Ascending aorta (tissue), 2 donors: ENCODE data around the gene FUCA2. TPM values are rescaled to one million over a fixed set of nuclear protein-coding genes. Genes with fewer than 3 reads are reported as not detected.

Experiments used
- DNase-seq, 2 donors: peaks; one replicate each; pipeline ENCODE4 v3.0.0-alpha.2; 2019; ENCODE audit warnings: low spot score in 2 of 2
- H3K27ac ChIP-seq, 2 donors: fragments of 200-600 bp; sonication (generic); one replicate each; pipeline ENCODE4 v1.5.1; 2016 to 2017; ENCODE audit warnings: mild to moderate bottlenecking in 1 of 2
- H3K27me3 ChIP-seq: fragments of 200-600 bp; sonication (generic); one replicate; pipeline ENCODE4 v1.5.1; 2017
- H3K36me3 ChIP-seq, 2 donors: fragments of 200-600 bp; sonication (generic); one replicate each; pipeline ENCODE4 v1.5.1; 2016
- H3K4me1 ChIP-seq, 2 donors: fragments of 200-600 bp; sonication (generic); one replicate each; pipeline ENCODE4 v1.5.1; 2016 to 2017; ENCODE audit warnings: mild to moderate bottlenecking in 1 of 2
- H3K4me3 ChIP-seq, 2 donors: fragments of 200-600 bp; sonication (generic); one replicate each; pipeline ENCODE4 v1.5.1; 2016 to 2017; ENCODE audit warnings: mild to moderate bottlenecking in 1 of 2
- H3K9me3 ChIP-seq, 2 donors: fragments of 200-600 bp; sonication (generic); one replicate each; pipeline ENCODE4 v1.5.1; 2016
- CTCF ChIP-seq, 3 experiments: fragments of 200-600 bp in 2 of 3; fragments of 450-650 bp in 1 of 3; sonication (generic) in 2 of 3; IDR thresholded peaks; one replicate each; pipeline ENCODE4 v1.5.1; 2016 to 2019; ENCODE audit warnings: antibody characterized with exemption in 3 of 3, mild to moderate bottlenecking in 1 of 3, moderate library complexity in 1 of 3
- intact Hi-C: fragments of 100-400 bp; cut with DNase I; formaldehyde crosslinking; loops from one replicate; pipeline ENCODE4 v1.15.1; 2023
- total RNA-seq: library from RNA; depleted of rRNA; stranded (reverse); fragments of >200 nt; gene quantifications from one replicate; pipeline ENCODE4 v1.1.0, GENCODE V29; 2016

FUCA2 gene
- total RNA-seq, 1 donor from 2014 or later = 9.7 TPM

DNA sequence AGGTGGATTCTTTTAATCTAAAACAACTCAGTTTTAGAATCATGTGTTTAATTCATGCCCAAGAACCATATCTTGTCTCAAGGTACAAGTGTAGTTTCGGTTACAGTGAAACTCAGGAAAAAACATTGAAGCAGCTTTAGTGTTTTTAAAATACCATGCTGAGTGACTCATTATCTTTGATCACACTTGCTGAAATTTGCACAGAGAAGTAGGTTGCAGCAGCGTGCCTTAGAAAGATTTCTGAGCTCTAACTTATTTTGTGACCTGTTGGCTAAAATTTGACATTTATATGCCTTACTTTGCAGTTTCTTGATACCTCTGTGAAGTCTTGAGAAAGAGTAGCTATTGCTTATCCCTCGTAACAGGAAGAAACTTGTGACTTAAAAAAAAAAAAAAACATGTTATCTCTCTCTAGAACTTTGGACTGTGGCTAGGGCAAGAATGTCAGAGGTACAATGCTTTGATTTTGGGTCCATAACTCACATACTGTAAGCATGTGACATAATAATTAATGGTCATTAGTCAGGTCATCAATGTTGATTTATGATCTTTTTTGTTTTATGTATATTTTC lies 34.5 kb upstream of the FUCA2 start:
- no peaks in the 10 kb centered on the region for H3K27me3 ChIP-seq

GRCh38 chr6:143545165-143545564 lies 33.6 kb upstream of the FUCA2 start:
- Histone ChIP-seq H3K4me3 (no peak overlapping the region), H3K27ac (no peak overlapping the region), H3K36me3 (no peaks in the 10 kb centered on the region), H3K4me1 (no peaks in the 10 kb centered on the region), H3K9me3 (no peaks in the 10 kb centered on the region), H3K27me3 (no peaks in the 10 kb centered on the region)
- DNase-seq = no peak
- no peak for TF ChIP-seq CTCF (IDR thresholded peaks at IDR 0.05)
- intact Hi-C loops = no loop called here

More for the DNA sequence above, 34.5 kb upstream of the FUCA2 start:
- DNase-seq = no peak
- TF ChIP-seq CTCF (IDR thresholded peaks at IDR 0.05) = no peak
- Histone ChIP-seq H3K4me3 (no peak overlapping the region), H3K4me1 (no peaks in the 10 kb centered on the region), H3K9me3 (no peaks in the 10 kb centered on the region), H3K36me3 (no peaks in the 10 kb centered on the region), H3K27ac (no peak overlapping the region)
- intact Hi-C loops = no loop called here

GRCh38 chr6:143544011-143544696 lies 32.6 kb upstream of the FUCA2 start:
- intact Hi-C loops = no loop called here
- TF ChIP-seq CTCF (IDR thresholded peaks at IDR 0.05) = no peak
- H3K4me3 ChIP-seq = no peak overlapping the region
- H3K9me3 ChIP-seq = no peaks in the 10 kb centered on the region
- no peaks in the 10 kb centered on the region for H3K4me1 ChIP-seq
- no peak for DNase-seq
- H3K27ac ChIP-seq = no peak overlapping the region
- no peaks in the 10 kb centered on the region for H3K27me3 ChIP-seq
- no peaks in the 10 kb centered on the region for H3K36me3 ChIP-seq

DNA sequence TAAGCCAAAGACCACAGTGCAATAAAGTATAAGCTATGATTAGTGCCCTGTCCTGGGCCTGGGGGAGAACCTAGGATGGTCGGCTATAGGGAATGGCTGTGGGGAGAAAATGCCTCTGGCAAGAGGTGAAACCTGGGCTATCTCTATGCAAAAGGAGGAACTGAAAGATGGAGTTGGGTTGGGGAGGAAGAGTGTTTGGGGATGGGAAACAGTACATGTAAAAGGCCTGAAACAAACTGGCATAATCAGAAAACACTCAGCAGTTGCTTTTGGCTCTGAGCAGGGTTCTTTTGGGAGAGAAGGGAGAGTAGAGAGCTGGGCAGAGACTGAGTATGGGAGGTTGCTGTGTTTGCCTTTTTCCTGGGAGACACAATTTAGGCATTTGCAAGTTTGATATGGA lies 31.9 kb upstream of the FUCA2 start:
- no peak overlapping the region for H3K27ac ChIP-seq
- no peak for DNase-seq
- no peak for TF ChIP-seq CTCF (IDR thresholded peaks at IDR 0.05)
- H3K27me3 ChIP-seq = no peaks in the 10 kb centered on the region
- no peaks in the 10 kb centered on the region for H3K9me3 ChIP-seq
- H3K4me1 ChIP-seq = no peaks in the 10 kb centered on the region
- H3K4me3 ChIP-seq = no peak overlapping the region
- intact Hi-C loops = no loop called here
- no peaks in the 10 kb centered on the region for H3K36me3 ChIP-seq

GRCh38 chr6:143542888-143543287 lies 31.4 kb upstream of the FUCA2 start:
- no peak overlapping the region for H3K4me3 ChIP-seq
- H3K9me3 ChIP-seq = no peaks in the 10 kb centered on the region
- H3K36me3 ChIP-seq = no peaks in the 10 kb centered on the region
- DNase-seq = no peak
- no peak for TF ChIP-seq CTCF (IDR thresholded peaks at IDR 0.05)
- H3K27ac ChIP-seq = no peak overlapping the region
- intact Hi-C loops = no loop called here
- H3K27me3 ChIP-seq = no peaks in the 10 kb centered on the region
- H3K4me1 ChIP-seq = peaks cover 0 to under 1% of the 10 kb centered on the region in 2 donors
